Measurements from ENCODE around the gene HSFX2. TPM values are rescaled to one million over a fixed set of nuclear protein-coding genes. Genes with fewer than 3 reads are reported as not detected.
"Not testable (repeated sequence)": the region's sequence is repeated elsewhere in the genome, so short reads cannot be mapped to it uniquely, and the experiment has no call there.

Gene HSFX2
- total and polyA plus RNA-seq, 2 of the 13 experiments (the other 11 are each of a cell fraction or from before 2014, with no cell fraction given), result 0.13 TPM; not detected in 1

GRCh38 chrX:149590993-149591392 is 4.1 kb downstream of the HSFX2 start:
- POLR2A ChIA-PET; intact Hi-C loops (cut with micrococcal nuclease; ENCODE audit: unreplicated experiment); CTCF ChIA-PET (ENCODE audit: low intra/inter-chr PET ratio, low total read pairs); DNase-seq (ENCODE audit: low spot score); H3K27ac ChIP-seq (ENCODE audit: extremely low read length, insufficient read depth, low read length); H4K20me1 ChIP-seq (ENCODE audit: insufficient read depth, low read length); H3K79me2 ChIP-seq (ENCODE audit: insufficient read depth, low read length); H3K36me3 ChIP-seq (replicated peaks in 1 of 2; ENCODE audit: control insufficient read depth in 1 of 2, insufficient read depth in 2 of 2, low read length in 2 of 2); H2AFZ ChIP-seq (ENCODE audit: low read length); H3K4me3 ChIP-seq (replicated peaks in 1 of 3; ENCODE audit: insufficient read depth in 1 of 3, low read depth in 2 of 3, low read length in 3 of 3); H3K4me2 ChIP-seq (ENCODE audit: low read depth, low read length); H3K4me1 ChIP-seq (ENCODE audit: insufficient read depth, low read length); FAIRE-seq; in situ Hi-C loops (cut with HindIII; ENCODE audit: extremely low pct_ligation_motif_present, low pct_unique_long_range_greater_than_20kb); H3K9me3 ChIP-seq (ENCODE audit: low read length); BruUV-seq (replicated peaks); H3K9ac ChIP-seq (ENCODE audit: insufficient read depth, low read depth, low read length); H3K27me3 ChIP-seq (ENCODE audit: control insufficient read depth in 1 of 2, insufficient read depth in 2 of 2, low read length in 2 of 2): not testable (repeated sequence)
- no CpG with 5 or more reads among the region's 7 CpGs for WGBS (ENCODE audit: low lambda C conversion rate)
- ATAC-seq, result peak; percentile 52; the same call in 2 of the 3 replicates

- intact Hi-C loops (cut with micrococcal nuclease; ENCODE audit: unreplicated experiment); H2AFZ ChIP-seq (ENCODE audit: low read length); BruUV-seq (replicated peaks); ATAC-seq; H3K79me2 ChIP-seq (ENCODE audit: insufficient read depth, low read length); FAIRE-seq; DNase-seq (ENCODE audit: low spot score); H3K4me1 ChIP-seq (ENCODE audit: insufficient read depth, low read length); H4K20me1 ChIP-seq (ENCODE audit: insufficient read depth, low read length); in situ Hi-C loops (cut with HindIII; ENCODE audit: extremely low pct_ligation_motif_present, low pct_unique_long_range_greater_than_20kb); POLR2A ChIA-PET; H3K4me2 ChIP-seq (ENCODE audit: low read depth, low read length); H3K36me3 ChIP-seq (replicated peaks in 1 of 2; ENCODE audit: control insufficient read depth in 1 of 2, insufficient read depth in 2 of 2, low read length in 2 of 2); H3K27me3 ChIP-seq (ENCODE audit: control insufficient read depth in 1 of 2, insufficient read depth in 2 of 2, low read length in 2 of 2); H3K4me3 ChIP-seq (replicated peaks in 1 of 3; ENCODE audit: insufficient read depth in 1 of 3, low read depth in 2 of 3, low read length in 3 of 3); CTCF ChIA-PET (ENCODE audit: low intra/inter-chr PET ratio, low total read pairs); H3K9ac ChIP-seq (ENCODE audit: insufficient read depth, low read depth, low read length); H3K9me3 ChIP-seq (ENCODE audit: low read length); H3K27ac ChIP-seq (ENCODE audit: extremely low read length, insufficient read depth, low read length): not testable (repeated sequence)
- WGBS (ENCODE audit: low lambda C conversion rate), result no CpG with 5 or more reads among the region's 12 CpGs
Observed at GRCh38 chrX:149587359-149587758, 7.8 kb downstream of the HSFX2 start, which contains the start of gene MAGEA9B. Gene MAGEA9B, minus strand, starts transcription at chrX:149587459. Its CDS starts 4,280 bp downstream, at chrX:149583179.

GRCh38 chrX:149585631-149586030 is 9.5 kb downstream of the HSFX2 start:
- no CpG with 5 or more reads among the region's 17 CpGs for WGBS (ENCODE audit: low lambda C conversion rate)
- H3K27ac ChIP-seq (ENCODE audit: extremely low read length, insufficient read depth, low read length); ATAC-seq; H3K79me2 ChIP-seq (ENCODE audit: insufficient read depth, low read length); H3K4me1 ChIP-seq (ENCODE audit: insufficient read depth, low read length); intact Hi-C loops (cut with micrococcal nuclease; ENCODE audit: unreplicated experiment); DNase-seq (ENCODE audit: low spot score); CTCF ChIA-PET (ENCODE audit: low intra/inter-chr PET ratio, low total read pairs); in situ Hi-C loops (cut with HindIII; ENCODE audit: extremely low pct_ligation_motif_present, low pct_unique_long_range_greater_than_20kb); BruUV-seq (replicated peaks); H3K4me2 ChIP-seq (ENCODE audit: low read depth, low read length); H4K20me1 ChIP-seq (ENCODE audit: insufficient read depth, low read length); H3K9me3 ChIP-seq (ENCODE audit: low read length); H3K4me3 ChIP-seq (replicated peaks in 1 of 3; ENCODE audit: insufficient read depth in 1 of 3, low read depth in 2 of 3, low read length in 3 of 3); H2AFZ ChIP-seq (ENCODE audit: low read length); POLR2A ChIA-PET; FAIRE-seq; H3K36me3 ChIP-seq (replicated peaks in 1 of 2; ENCODE audit: control insufficient read depth in 1 of 2, insufficient read depth in 2 of 2, low read length in 2 of 2); H3K27me3 ChIP-seq (ENCODE audit: control insufficient read depth in 1 of 2, insufficient read depth in 2 of 2, low read length in 2 of 2); H3K9ac ChIP-seq (ENCODE audit: insufficient read depth, low read depth, low read length): not testable (repeated sequence)

GRCh38 chrX:149573456-149573855 is 21.7 kb downstream of the HSFX2 start:
- H3K4me1 ChIP-seq (ENCODE audit: insufficient read depth, low read length); FAIRE-seq; H3K4me3 ChIP-seq (replicated peaks in 1 of 3; ENCODE audit: insufficient read depth in 1 of 3, low read depth in 2 of 3, low read length in 3 of 3); H3K36me3 ChIP-seq (replicated peaks in 1 of 2; ENCODE audit: control insufficient read depth in 1 of 2, insufficient read depth in 2 of 2, low read length in 2 of 2); DNase-seq (ENCODE audit: low spot score); POLR2A ChIA-PET; CTCF ChIA-PET (ENCODE audit: low intra/inter-chr PET ratio, low total read pairs); BruUV-seq (replicated peaks); H3K27me3 ChIP-seq (ENCODE audit: control insufficient read depth in 1 of 2, insufficient read depth in 2 of 2, low read length in 2 of 2); H4K20me1 ChIP-seq (ENCODE audit: insufficient read depth, low read length); H3K27ac ChIP-seq (ENCODE audit: extremely low read length, insufficient read depth, low read length); H3K9me3 ChIP-seq (ENCODE audit: low read length); in situ Hi-C loops (cut with HindIII; ENCODE audit: extremely low pct_ligation_motif_present, low pct_unique_long_range_greater_than_20kb); H3K9ac ChIP-seq (ENCODE audit: insufficient read depth, low read depth, low read length); H3K79me2 ChIP-seq (ENCODE audit: insufficient read depth, low read length); intact Hi-C loops (cut with micrococcal nuclease; ENCODE audit: unreplicated experiment); H2AFZ ChIP-seq (ENCODE audit: low read length); ATAC-seq; H3K4me2 ChIP-seq (ENCODE audit: low read depth, low read length): not testable (repeated sequence)
- WGBS (ENCODE audit: low lambda C conversion rate), result no CpG with 5 or more reads among the region's 1 CpG
